HG03097 (cell line): ENCODE measurements around the gene PAX2.

Source experiments
- ATAC-seq: cut with Tn5 transposase; IDR thresholded peaks from one replicate; pipeline ENCODE4 v1.9.1; 2021; ENCODE audit not compliant: unreplicated experiment, low FRiP score

PAX2 gene

DNA sequence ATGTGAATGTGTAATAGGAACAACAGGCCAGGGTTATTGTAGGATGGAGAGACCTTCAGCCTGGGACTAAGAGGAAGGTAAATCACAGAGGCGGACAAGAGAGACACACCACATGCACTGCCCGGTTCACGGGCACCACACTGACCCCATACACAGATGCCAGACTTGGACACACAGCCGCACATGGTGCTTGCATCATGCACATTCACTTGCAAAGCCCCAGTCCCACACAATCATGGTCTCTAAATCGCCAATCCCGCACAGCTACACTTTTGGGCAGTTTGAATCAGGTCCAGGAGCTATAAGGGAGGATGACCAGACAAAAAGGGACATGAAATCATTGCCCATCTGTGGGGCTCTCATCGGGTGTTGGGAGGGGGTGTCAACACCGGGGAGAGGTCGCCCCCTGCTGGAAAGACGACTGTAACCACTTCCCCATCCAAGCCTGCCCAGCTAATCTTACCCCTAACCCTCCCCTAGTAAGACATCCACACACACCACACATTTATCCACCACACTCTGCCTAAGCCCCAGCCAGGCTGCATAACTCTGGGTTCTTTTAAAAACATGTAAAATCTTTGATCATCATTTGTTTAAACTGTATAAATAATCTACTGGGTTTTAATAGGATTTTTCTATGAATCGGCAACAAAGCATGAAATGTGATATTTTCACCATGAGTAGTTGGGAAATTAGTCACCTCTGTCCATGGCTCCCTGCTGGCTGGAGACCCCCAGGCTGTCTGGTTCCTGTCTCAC is 126.8 kb downstream of the PAX2 start:
- no peak for ATAC-seq

- ATAC-seq = no peak
These were observed 127.9 kb downstream of the PAX2 start for GRCh38 chr10:100873146-100873826.

- ATAC-seq = no peak
These were observed 128.5 kb downstream of the PAX2 start for GRCh38 chr10:100873827-100874326.

- no peak for ATAC-seq
These were observed 129.5 kb downstream of the PAX2 start for GRCh38 chr10:100874702-100875483.

DNA sequence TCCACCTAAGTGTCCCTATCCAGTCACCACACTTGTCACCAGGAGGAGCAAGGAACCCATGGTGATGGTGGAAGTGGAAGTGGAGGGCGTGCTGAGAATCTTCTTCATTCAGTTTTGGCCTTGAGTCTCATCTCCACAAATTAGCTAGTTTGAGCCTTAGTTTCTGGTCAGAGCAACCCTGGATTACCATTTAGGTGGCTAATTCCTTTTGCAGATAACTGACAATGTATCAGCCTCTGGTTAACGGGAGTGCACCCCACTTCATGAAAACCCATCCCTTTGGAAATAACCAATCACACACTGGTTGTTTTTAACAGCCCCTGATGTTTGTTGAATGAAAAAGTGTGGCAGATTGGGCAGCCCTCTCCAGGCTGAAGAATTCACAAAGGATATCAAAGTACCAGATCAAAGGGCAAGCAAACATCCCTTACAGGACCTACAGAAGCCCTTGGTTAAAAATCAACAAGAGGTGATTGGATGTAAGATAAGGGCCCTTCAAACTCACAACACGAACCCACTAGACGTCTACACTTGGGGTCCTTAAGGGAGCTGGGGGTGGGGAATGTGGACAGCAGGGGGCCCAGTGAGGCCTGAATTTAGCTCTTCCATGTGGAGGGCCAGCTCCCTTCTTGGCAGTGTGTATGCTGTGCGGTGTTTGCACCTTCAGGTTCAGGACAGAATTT is 130.2 kb downstream of the PAX2 start:
- no peak for ATAC-seq

DNA sequence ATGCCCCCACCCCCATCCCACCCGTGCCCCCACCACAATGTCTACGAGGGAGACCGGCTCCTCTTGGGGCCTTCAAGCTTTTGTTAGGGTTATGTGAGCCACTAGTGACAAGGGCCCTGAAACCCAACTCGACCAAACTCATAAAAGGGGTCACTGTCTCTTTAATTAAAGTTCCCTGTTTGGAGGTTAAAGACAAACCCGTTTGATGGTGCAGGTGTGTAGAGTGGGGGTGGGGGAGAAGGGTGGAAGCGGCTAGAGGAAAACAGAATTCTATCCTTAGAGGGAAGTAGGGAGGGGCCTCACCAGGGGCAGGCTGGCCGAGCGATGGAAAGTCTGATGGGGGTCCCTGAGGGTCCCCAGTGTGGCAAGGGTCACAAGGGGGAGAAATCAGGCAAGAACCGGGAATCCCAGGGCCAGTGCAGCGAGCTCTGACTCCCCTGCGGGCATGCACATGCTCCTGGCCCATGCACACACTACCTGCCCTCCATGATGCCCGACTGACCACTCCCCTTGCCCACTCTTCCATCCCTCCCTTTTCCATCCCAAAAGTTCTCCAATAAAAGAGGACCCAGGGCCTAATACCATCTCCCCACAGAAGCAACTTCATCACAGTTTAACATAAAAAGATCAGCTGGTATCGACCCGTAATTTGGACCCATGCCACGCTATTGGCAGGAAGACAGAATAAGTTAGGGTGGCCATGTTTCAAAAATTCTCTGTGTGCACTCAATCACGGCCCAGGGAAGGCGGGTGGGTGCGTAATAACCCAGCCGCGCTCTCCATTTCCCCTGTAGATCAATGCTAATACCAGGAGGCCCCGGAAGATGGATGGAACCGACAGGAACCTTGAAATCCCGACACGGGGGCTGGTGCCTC is 131.4 kb downstream of the PAX2 start:
- no peak for ATAC-seq

DNA sequence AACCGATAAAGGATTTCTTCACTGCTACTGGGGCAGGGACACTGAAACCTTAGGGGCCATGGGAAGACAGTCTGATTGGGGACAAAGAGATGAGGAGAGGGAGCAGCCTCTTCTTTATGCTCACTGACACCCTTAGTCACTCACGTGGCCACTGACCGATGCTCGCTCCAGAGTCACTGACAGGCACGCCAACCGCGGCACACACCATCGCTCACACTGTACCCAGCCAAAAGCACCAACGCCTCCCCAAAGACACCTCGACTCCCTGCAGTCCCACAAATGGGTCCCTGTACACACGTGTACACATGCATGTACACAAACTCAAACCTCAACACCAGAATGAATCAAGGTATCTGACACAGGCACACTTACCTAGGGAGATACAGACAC is 132.1 kb downstream of the PAX2 start:
- no peak for ATAC-seq

- no peak for ATAC-seq
These were observed 133.0 kb downstream of the PAX2 start for GRCh38 chr10:100878291-100878910.
